ENCODE data around the gene CEP85L. TPM values are rescaled to one million over a fixed set of nuclear protein-coding genes. Genes with fewer than 3 reads are reported as not detected.

Gene CEP85L
- total and polyA plus RNA-seq, 2 donors (not counting 1 experiment from before 2014, with no cell fraction given) = 7.3 to 22.0 TPM

DNA sequence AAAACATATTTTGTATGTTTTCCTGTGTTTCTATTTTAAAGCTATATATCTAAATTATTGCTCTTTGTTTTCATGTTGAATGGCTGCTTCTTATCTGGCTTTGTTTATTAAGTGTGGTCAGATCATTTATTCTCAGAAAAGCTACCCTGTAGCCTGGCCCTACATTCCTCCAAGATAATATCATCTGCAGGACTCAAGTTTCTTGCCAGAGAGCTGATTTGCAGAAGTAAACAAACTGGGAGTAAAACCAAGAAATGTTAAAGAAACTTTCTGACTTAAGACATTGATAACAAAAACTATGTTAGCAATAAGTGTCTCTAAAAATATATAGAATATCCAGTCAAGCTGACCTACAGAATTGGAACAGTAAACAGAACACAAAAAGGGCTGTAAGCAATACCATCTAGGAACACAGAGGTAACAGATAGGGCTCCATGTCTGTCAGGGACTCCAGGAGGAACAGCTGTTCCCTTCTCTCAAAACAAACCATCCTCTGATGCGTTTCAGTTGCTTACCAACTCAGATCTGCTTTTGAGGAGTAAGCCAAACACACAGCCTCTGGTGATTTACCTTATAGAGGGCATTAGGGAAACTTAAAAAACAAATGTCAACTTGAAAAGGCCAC, 17.5 kb upstream of the CEP85L start:
- peak overlapping the region; percentile 44 for H3K4me2 ChIP-seq (ENCODE audit: extremely low read depth, insufficient read depth, low read length)
- DNase-seq (ENCODE audit: low read depth in 2 of 2) = peak; percentile 80 to 85
- no peak overlapping the region for H2AFZ ChIP-seq (ENCODE audit: low read length)
- H3K27me3 ChIP-seq (ENCODE audit: control insufficient read depth, insufficient read depth, low read length) = no peaks in the 10 kb centered on the region
- H3K9ac ChIP-seq (ENCODE audit: insufficient read depth, low read length) = no peak overlapping the region
- peak overlapping the region; percentile 5 for H3K27ac ChIP-seq (ENCODE audit: insufficient read depth, low read length)
- H3K4me1 ChIP-seq (ENCODE audit: control insufficient read depth, extremely low read depth, insufficient read depth, low read length) = peaks cover 20% of the 10 kb centered on the region
- TF ChIP-seq, protein P1, sequence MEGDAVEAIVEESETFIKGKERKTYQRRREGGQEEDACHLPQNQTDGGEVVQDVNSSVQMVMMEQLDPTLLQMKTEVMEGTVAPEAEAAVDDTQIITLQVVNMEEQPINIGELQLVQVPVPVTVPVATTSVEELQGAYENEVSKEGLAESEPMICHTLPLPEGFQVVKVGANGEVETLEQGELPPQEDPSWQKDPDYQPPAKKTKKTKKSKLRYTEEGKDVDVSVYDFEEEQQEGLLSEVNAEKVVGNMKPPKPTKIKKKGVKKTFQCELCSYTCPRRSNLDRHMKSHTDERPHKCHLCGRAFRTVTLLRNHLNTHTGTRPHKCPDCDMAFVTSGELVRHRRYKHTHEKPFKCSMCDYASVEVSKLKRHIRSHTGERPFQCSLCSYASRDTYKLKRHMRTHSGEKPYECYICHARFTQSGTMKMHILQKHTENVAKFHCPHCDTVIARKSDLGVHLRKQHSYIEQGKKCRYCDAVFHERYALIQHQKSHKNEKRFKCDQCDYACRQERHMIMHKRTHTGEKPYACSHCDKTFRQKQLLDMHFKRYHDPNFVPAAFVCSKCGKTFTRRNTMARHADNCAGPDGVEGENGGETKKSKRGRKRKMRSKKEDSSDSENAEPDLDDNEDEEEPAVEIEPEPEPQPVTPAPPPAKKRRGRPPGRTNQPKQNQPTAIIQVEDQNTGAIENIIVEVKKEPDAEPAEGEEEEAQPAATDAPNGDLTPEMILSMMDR (conservative IDR thresholded peaks at IDR 0.05 in 1 of 2, IDR thresholded peaks at IDR 0.05 in 1 of 2; ENCODE audit: low read depth in 1 of 2, low read length in 2 of 2) = no peak
- TF ChIP-seq EZH2 (IDR thresholded peaks at IDR 0.05; ENCODE audit: low read length, missing control alignments) = no peak
- H3K9me3 ChIP-seq (ENCODE audit: control insufficient read depth, insufficient read depth, low read depth, low read length) = no peaks in the 10 kb centered on the region
- H4K20me1 ChIP-seq (ENCODE audit: control insufficient read depth, extremely low read depth, insufficient read depth, low read length) = no peaks in the 10 kb centered on the region
- no peaks in the 10 kb centered on the region for H3K79me2 ChIP-seq (ENCODE audit: control insufficient read depth, insufficient read depth, low read length)
- no peaks in the 10 kb centered on the region for H3K36me3 ChIP-seq (ENCODE audit: control insufficient read depth, insufficient read depth, low read length)
- H3K4me3 ChIP-seq (replicated peaks in 1 of 4; ENCODE audit: control extremely low read depth in 1 of 4, insufficient read depth in 1 of 4, low read depth in 3 of 4, low read length in 4 of 4) = no peak overlapping the region

DNA sequence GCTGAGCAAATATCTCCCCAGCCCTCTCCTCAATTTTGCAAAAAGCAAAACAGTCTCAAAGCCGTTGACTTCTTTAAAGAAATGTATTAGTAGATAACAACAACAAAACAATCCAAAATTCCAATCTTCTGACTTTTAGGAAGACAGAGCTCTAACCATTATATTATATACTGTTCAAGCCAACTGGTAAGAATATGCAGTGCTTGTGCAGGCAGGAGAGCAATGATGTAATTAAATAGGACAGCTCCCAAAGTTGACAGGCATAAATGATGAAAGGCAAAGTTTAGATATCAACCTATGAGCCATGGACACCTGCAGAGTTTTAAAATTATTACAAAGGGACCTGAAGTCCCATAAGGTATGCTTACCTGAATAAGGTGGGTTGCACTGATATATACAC, 16.6 kb upstream of the CEP85L start:
- no peaks in the 10 kb centered on the region for H3K27me3 ChIP-seq (ENCODE audit: control insufficient read depth, insufficient read depth, low read length)
- H4K20me1 ChIP-seq (ENCODE audit: control insufficient read depth, extremely low read depth, insufficient read depth, low read length) = no peaks in the 10 kb centered on the region
- H3K79me2 ChIP-seq (ENCODE audit: control insufficient read depth, insufficient read depth, low read length) = no peaks in the 10 kb centered on the region
- H3K4me2 ChIP-seq (ENCODE audit: extremely low read depth, insufficient read depth, low read length) = peak overlapping the region; percentile 42
- no peak overlapping the region for H3K9ac ChIP-seq (ENCODE audit: insufficient read depth, low read length)
- no peak for TF ChIP-seq EZH2 (IDR thresholded peaks at IDR 0.05; ENCODE audit: low read length, missing control alignments)
- TF ChIP-seq, protein P1 (conservative IDR thresholded peaks at IDR 0.05 in 1 of 2, IDR thresholded peaks at IDR 0.05 in 1 of 2; ENCODE audit: low read depth in 1 of 2, low read length in 2 of 2) = no peak
- H3K36me3 ChIP-seq (ENCODE audit: control insufficient read depth, insufficient read depth, low read length) = no peaks in the 10 kb centered on the region
- no peak overlapping the region for H3K27ac ChIP-seq (ENCODE audit: insufficient read depth, low read length)
- H3K4me3 ChIP-seq (replicated peaks in 1 of 4; ENCODE audit: control extremely low read depth in 1 of 4, insufficient read depth in 1 of 4, low read depth in 3 of 4, low read length in 4 of 4) = no peak overlapping the region
- H3K9me3 ChIP-seq (ENCODE audit: control insufficient read depth, insufficient read depth, low read depth, low read length) = no peaks in the 10 kb centered on the region
- peaks cover 20% of the 10 kb centered on the region for H3K4me1 ChIP-seq (ENCODE audit: control insufficient read depth, extremely low read depth, insufficient read depth, low read length)
- H2AFZ ChIP-seq (ENCODE audit: low read length) = no peak overlapping the region
- peak in 1 of 2 donors; percentile 38 for DNase-seq (ENCODE audit: low read depth in 2 of 2)

DNA sequence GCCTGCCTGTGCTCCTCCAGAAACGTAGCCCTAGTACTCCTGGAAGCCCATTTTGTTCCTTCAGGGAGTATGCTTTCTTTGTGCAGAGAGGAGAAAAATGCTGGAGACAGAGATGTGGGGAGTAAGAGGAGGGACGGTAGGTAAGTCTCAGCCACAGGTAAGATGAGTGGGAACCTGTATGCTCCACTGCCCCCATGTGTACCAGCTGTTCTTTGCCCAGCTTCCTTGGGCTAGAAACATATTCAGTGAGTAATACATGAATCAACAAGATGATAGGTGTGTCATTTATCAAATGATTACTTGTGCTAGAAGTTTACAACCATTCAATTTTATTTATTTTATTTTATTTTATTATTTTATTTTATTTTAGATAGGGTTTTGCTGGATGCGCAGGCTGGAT, 13.6 kb upstream of the CEP85L start:
- Histone ChIP-seq H4K20me1 (ENCODE audit: control insufficient read depth, extremely low read depth, insufficient read depth, low read length) (no peaks in the 10 kb centered on the region), H3K4me1 (ENCODE audit: control insufficient read depth, extremely low read depth, insufficient read depth, low read length) (peaks cover 22% of the 10 kb centered on the region), H2AFZ (ENCODE audit: low read length) (no peak overlapping the region), H3K79me2 (ENCODE audit: control insufficient read depth, insufficient read depth, low read length) (no peaks in the 10 kb centered on the region), H3K9ac (ENCODE audit: insufficient read depth, low read length) (no peak overlapping the region), H3K27me3 (ENCODE audit: control insufficient read depth, insufficient read depth, low read length) (no peaks in the 10 kb centered on the region), H3K36me3 (ENCODE audit: control insufficient read depth, insufficient read depth, low read length) (no peaks in the 10 kb centered on the region), H3K9me3 (ENCODE audit: control insufficient read depth, insufficient read depth, low read depth, low read length) (no peaks in the 10 kb centered on the region), H3K4me3 (replicated peaks in 1 of 4; ENCODE audit: control extremely low read depth in 1 of 4, insufficient read depth in 1 of 4, low read depth in 3 of 4, low read length in 4 of 4) (peak overlapping the region in 1 of 4 experiments; percentile 47), H3K4me2 (ENCODE audit: extremely low read depth, insufficient read depth, low read length) (peak overlapping the region; percentile 33), H3K27ac (ENCODE audit: insufficient read depth, low read length) (no peak overlapping the region)
- TF ChIP-seq EZH2 (IDR thresholded peaks at IDR 0.05; ENCODE audit: low read length, missing control alignments) = no peak
- DNase-seq (ENCODE audit: low read depth in 2 of 2) = no peak

Measured in fibroblast of lung (primary cell).